RWPE2 (cell line): ENCODE measurements around the gene ARHGAP42.

Experiments used
- ATAC-seq: fragments of 200-7000 bp; cut with Tn5 transposase; 3 replicates; pipeline ENCODE4 v1.9.1; 2021; ENCODE audit warnings: low read depth
- DNase-seq: peaks from one replicate; pipeline ENCODE4 v3.0.0-alpha.2; 2020; ENCODE audit warnings: low spot score
- H3K27ac ChIP-seq: fragments of 450-650 bp; 2 replicates; pipeline ENCODE4 v1.5.1; 2017; ENCODE audit warnings: mild to moderate bottlenecking; ENCODE audit not compliant: poor library complexity, severe bottlenecking
- H3K27me3 ChIP-seq: fragments of 250-450 bp; sonication (Bioruptor Pico); 2 replicates; pipeline ENCODE4 v1.5.1; 2021; ENCODE audit warnings: mild to moderate bottlenecking, moderate library complexity; ENCODE audit not compliant: insufficient read depth, poor library complexity, severe bottlenecking
- H3K36me3 ChIP-seq: fragments of 250-450 bp; sonication (Bioruptor Pico); 2 replicates; pipeline ENCODE4 v1.5.1; 2020; ENCODE audit warnings: low read depth, mild to moderate bottlenecking, moderate library complexity
- H3K4me1 ChIP-seq: fragments of 250-450 bp; sonication (Bioruptor Pico); 2 replicates; pipeline ENCODE4 v1.5.1; 2021; ENCODE audit warnings: mild to moderate bottlenecking, moderate library complexity; ENCODE audit not compliant: insufficient read depth, poor library complexity, severe bottlenecking
- H3K4me3 ChIP-seq: fragments of 250-450 bp; sonication (Bioruptor Pico); 2 replicates; pipeline ENCODE4 v1.5.1; 2021; ENCODE audit warnings: mild to moderate bottlenecking, moderate library complexity; ENCODE audit not compliant: severe bottlenecking
- H3K9me3 ChIP-seq: fragments of 250-450 bp; sonication (Bioruptor Pico); 2 replicates; pipeline ENCODE4 v1.5.1; 2021; ENCODE audit warnings: mild to moderate bottlenecking, moderate library complexity; ENCODE audit not compliant: severe bottlenecking
- TF ChIP-seq, protein P1 (sequence below): fragments of 450-650 bp; IDR thresholded peaks from one replicate; pipeline ENCODE4 v1.5.1; 2017; ENCODE audit warnings: mild to moderate bottlenecking, moderate library complexity; ENCODE audit not compliant: poor library complexity, severe bottlenecking

ARHGAP42 gene

DNA sequence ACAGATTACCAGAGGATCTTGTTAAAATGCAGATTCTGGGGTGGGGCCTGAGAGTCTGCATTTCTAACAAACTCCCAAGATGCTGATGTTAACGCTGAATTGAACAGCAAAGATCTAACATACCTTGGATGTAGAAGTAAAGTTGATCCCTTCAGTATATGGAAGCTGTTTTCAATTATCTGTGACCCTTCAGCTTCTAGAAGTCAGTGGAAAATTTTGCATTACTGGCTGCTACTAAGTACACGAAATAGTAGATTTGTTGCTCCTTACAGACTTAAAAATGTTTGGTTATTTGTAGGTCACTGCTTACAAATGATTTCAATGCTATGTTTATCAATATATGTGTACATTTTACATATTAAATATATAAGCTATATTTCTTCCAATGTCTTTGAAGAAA is 107.4 kb downstream of the ARHGAP42 start:
- DNase-seq: no peak
- Histone ChIP-seq H3K4me3 (no peak overlapping the region), H3K36me3 (no peaks in the 10 kb centered on the region), H3K4me1 (no peaks in the 10 kb centered on the region), H3K27ac (no peak overlapping the region), H3K9me3 (no peaks in the 10 kb centered on the region), H3K27me3 (no peaks in the 10 kb centered on the region)
- TF ChIP-seq, protein P1, sequence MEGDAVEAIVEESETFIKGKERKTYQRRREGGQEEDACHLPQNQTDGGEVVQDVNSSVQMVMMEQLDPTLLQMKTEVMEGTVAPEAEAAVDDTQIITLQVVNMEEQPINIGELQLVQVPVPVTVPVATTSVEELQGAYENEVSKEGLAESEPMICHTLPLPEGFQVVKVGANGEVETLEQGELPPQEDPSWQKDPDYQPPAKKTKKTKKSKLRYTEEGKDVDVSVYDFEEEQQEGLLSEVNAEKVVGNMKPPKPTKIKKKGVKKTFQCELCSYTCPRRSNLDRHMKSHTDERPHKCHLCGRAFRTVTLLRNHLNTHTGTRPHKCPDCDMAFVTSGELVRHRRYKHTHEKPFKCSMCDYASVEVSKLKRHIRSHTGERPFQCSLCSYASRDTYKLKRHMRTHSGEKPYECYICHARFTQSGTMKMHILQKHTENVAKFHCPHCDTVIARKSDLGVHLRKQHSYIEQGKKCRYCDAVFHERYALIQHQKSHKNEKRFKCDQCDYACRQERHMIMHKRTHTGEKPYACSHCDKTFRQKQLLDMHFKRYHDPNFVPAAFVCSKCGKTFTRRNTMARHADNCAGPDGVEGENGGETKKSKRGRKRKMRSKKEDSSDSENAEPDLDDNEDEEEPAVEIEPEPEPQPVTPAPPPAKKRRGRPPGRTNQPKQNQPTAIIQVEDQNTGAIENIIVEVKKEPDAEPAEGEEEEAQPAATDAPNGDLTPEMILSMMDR: no peak
- ATAC-seq: no peak

DNA sequence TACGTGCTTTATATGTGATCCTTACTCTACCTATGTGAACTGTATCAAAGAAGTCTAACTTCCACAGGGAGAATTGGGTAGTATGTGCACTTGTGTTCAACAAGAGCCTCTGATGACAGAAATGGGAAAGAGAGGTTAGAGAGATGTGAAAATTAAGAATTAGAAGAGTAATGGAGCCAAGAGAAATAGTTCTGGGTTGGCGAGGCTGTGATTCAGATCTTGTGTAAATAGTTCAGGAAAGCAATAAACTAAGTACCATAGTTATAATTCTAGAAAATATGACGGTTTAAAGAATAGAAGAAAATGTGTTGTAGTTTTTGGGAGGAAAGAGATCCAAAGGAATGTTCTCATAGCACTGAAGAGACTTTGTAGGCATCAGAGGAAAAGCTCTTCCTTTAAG is 112.4 kb downstream of the ARHGAP42 start:
- DNase-seq (no peak), ATAC-seq (no peak)
- Histone ChIP-seq H3K27me3 (no peaks in the 10 kb centered on the region), H3K4me1 (no peaks in the 10 kb centered on the region), H3K4me3 (no peak overlapping the region), H3K9me3 (no peaks in the 10 kb centered on the region), H3K36me3 (no peaks in the 10 kb centered on the region), H3K27ac (no peak overlapping the region)
- TF ChIP-seq, protein P1: no peak

DNA sequence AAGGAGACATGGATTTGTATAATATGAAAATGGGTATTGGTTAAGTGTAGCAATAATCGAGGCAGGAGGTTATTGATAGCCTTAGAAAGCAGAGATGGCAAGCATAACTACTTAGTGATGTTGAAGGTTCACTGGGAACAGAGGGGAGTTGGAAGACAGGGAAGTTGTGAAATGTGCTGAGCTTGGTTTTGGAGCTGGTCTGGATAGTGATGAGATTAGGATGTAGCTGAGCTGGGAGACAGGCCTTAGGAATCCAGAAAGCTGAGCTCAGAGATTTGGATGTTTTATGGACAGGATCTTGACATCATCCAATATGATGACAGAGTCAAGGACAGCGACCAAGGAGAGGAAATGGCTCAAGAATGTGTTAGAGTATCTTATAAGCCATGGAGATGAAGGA is 113.1 kb downstream of the ARHGAP42 start:
- no peaks in the 10 kb centered on the region for H3K9me3 ChIP-seq
- no peak for DNase-seq
- no peak for ATAC-seq

DNA sequence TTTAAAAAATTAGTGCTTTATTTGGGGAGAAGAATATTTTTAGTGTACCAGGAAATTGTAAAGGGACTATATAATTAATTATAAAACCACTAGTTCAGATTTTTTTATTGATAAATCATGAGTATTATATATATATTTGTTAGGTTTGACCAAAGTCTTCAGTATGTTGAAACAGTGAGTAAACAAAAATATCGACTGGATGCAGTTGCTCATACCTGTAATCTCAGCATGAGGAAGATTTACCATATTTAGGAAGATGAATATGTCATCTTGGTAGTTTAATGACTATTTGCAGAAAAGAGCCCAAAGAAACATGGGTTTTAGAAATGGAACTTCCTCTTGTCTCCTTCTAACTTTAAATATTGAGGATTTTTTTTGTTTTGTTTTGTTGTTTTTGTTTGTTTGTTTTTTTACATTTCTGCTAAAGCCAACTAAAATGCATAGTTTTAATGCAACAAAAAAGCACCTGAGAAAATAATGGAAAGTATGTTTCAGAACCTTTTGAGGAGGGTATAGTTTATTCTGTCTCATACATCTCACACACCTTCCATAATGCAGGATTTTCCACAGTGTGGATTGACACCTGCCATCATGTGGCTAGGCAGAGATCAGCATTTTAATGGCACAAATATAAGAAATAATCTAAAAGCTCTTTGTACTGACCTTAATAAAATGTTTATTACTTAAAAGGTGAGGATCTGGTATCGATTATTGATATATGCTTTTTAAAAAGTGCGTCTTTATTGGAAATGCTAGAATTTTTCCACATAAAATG is 114.3 kb downstream of the ARHGAP42 start:
- H3K4me3 ChIP-seq: no peak overlapping the region
- H3K36me3 ChIP-seq: no peaks in the 10 kb centered on the region
- H3K27me3 ChIP-seq: no peaks in the 10 kb centered on the region
- TF ChIP-seq, protein P1: no peak
- no peaks in the 10 kb centered on the region for H3K9me3 ChIP-seq
- no peak overlapping the region for H3K27ac ChIP-seq
- H3K4me1 ChIP-seq: no peaks in the 10 kb centered on the region
- DNase-seq: no peak
- no peak for ATAC-seq

More for the DNA sequence above, 113.1 kb downstream of the ARHGAP42 start:
- H3K4me1 ChIP-seq: no peaks in the 10 kb centered on the region
- H3K27ac ChIP-seq: no peak overlapping the region
- no peaks in the 10 kb centered on the region for H3K27me3 ChIP-seq
- no peaks in the 10 kb centered on the region for H3K36me3 ChIP-seq
- TF ChIP-seq, protein P1: no peak
- no peak overlapping the region for H3K4me3 ChIP-seq

DNA sequence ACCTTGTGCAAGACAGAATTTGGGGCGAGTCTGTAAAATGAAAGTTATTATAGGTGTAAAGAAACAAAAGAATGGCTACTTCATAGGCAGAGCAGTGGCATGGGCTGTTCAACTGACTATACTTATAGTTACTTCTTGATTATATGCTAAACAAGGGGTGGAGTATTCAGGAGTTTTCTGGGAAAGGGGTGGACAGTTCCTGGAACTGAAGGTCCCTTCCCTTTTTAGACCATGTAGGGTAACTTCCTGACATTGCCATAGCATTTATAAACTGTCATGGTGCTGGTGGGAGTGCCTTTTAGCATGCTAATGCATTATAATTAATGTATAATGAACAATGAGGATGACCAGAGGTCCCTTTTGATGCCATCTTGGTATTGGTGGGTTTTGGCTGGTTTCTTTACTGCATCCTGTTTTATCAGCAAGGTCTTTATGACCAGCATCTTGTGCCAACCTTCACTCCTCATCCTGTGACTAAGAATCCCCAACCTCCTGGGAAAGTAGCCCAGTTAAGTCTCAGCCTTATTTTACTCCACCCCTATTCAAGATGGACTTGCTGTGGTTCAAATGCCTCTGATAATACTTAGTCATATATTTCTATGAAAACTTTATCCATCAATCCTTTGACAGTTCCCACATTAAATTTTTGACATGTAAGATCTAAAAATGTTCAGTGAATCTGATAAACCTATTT is 118.6 kb downstream of the ARHGAP42 start:
- Histone ChIP-seq H3K27ac (no peak overlapping the region), H3K36me3 (no peaks in the 10 kb centered on the region), H3K9me3 (no peaks in the 10 kb centered on the region), H3K4me3 (no peak overlapping the region), H3K27me3 (no peaks in the 10 kb centered on the region), H3K4me1 (peaks cover 6% of the 10 kb centered on the region)
- ATAC-seq: no peak
- no peak for DNase-seq
- TF ChIP-seq, protein P1: no peak
